ENCODE data around the gene FHIT. TPM values are rescaled to one million over a fixed set of nuclear protein-coding genes. Genes with fewer than 3 reads are reported as not detected.
"Not testable (repeated sequence)": the region's sequence is repeated elsewhere in the genome, so short reads cannot be mapped to it uniquely, and the experiment has no call there.

FHIT gene
- total and polyA plus RNA-seq, 4 donors, result 2.6 to 21.3 (median 8.7) TPM

DNA sequence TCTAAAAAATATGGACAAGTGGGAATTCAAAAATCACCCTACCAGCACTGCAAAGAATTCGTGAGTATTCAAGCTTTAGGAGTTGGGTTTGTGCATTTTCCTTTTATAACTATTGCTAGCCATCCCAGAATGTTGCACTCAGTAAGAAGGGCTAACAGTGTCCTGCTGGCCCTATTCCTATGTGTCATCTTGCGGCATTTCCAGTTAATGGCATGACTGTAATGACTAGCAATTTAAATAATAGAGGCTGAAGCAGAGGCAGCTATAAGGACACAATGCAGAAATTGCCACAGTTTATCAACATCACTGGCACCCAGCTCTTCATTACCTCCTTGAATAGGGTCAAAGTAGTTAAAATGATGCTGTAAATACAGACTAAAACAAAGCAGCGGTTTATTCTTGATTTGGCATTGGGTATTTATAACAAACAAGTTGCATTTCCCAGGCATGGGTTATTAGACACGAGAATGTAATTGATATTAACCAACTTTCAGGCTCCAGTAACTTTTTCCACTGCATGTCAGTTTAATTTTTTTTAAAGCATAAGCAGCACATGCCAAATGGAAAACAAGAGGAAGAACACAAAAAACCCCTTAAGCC is 177.6 kb downstream of the FHIT start:
- Histone ChIP-seq H3K9me3 (ENCODE audit: control insufficient read depth in 4 of 4, insufficient read depth in 3 of 4, low read length in 3 of 4) (no peaks in the 10 kb centered on the region), H3K36me3 (ENCODE audit: control insufficient read depth in 4 of 4, insufficient read depth in 4 of 4, low read length in 4 of 4) (no peaks in the 10 kb centered on the region), H3K4me3 (no peak overlapping the region), H3K9ac (ENCODE audit: insufficient read depth in 1 of 2, low read length in 2 of 2) (no peak overlapping the region), H3K27ac (ENCODE audit: low read depth in 1 of 2, low read length in 1 of 2) (no peak overlapping the region), H3K27me3 (ENCODE audit: control insufficient read depth in 3 of 3, insufficient read depth in 3 of 3, low read length in 2 of 3) (no peaks in the 10 kb centered on the region), H3K4me1 (ENCODE audit: control insufficient read depth in 5 of 5, insufficient read depth in 5 of 5, low read length in 5 of 5) (no peaks in the 10 kb centered on the region)
- no peak for ATAC-seq (ENCODE audit: insufficient read depth, low FRiP score)
- WGBS, 2 donors, result 93 to 95% methylated on average over 4 of the region's 4 CpGs
- no peak for DNase-seq
- TF ChIP-seq, protein P1, sequence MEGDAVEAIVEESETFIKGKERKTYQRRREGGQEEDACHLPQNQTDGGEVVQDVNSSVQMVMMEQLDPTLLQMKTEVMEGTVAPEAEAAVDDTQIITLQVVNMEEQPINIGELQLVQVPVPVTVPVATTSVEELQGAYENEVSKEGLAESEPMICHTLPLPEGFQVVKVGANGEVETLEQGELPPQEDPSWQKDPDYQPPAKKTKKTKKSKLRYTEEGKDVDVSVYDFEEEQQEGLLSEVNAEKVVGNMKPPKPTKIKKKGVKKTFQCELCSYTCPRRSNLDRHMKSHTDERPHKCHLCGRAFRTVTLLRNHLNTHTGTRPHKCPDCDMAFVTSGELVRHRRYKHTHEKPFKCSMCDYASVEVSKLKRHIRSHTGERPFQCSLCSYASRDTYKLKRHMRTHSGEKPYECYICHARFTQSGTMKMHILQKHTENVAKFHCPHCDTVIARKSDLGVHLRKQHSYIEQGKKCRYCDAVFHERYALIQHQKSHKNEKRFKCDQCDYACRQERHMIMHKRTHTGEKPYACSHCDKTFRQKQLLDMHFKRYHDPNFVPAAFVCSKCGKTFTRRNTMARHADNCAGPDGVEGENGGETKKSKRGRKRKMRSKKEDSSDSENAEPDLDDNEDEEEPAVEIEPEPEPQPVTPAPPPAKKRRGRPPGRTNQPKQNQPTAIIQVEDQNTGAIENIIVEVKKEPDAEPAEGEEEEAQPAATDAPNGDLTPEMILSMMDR (IDR thresholded peaks at IDR 0.05; ENCODE audit: control extremely low read depth, extremely low read depth), result no peak

DNA sequence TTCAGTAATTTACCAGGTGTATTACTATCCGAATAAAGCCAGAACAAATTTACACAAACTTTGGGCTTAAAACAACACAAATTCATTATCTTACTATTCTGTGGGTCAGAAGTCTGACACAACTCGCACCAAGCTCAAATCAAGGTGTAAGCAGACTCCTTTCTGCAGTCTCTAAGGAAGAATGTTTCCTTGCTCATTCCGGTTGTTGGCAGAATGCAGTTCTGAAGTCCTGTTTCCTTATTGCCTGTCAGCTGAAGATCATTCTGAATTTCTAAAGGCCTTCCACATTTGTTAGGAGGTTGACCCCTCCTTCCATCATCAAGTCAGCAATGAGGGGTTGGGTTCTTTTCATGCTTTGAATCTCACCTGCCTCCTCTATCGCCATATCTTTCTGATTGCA is 183.2 kb downstream of the FHIT start:
- no peak for ATAC-seq (ENCODE audit: insufficient read depth, low FRiP score)
- H3K4me1 ChIP-seq (ENCODE audit: control insufficient read depth in 5 of 5, insufficient read depth in 5 of 5, low read length in 5 of 5), result no peaks in the 10 kb centered on the region
- no peak overlapping the region for H3K4me3 ChIP-seq
- TF ChIP-seq, protein P1 (IDR thresholded peaks at IDR 0.05; ENCODE audit: control extremely low read depth, extremely low read depth), result no peak
- no peaks in the 10 kb centered on the region for H3K36me3 ChIP-seq (ENCODE audit: control insufficient read depth in 4 of 4, insufficient read depth in 4 of 4, low read length in 4 of 4)
- no peak overlapping the region for H3K9ac ChIP-seq (ENCODE audit: insufficient read depth in 1 of 2, low read length in 2 of 2)
- H3K9me3 ChIP-seq (ENCODE audit: control insufficient read depth in 4 of 4, insufficient read depth in 3 of 4, low read length in 3 of 4), result peaks cover 0 to 2% (median 0%) of the 10 kb centered on the region in 4 donors
- no peak overlapping the region for H3K27ac ChIP-seq (ENCODE audit: low read depth in 1 of 2, low read length in 1 of 2)
- H3K27me3 ChIP-seq (ENCODE audit: control insufficient read depth in 3 of 3, insufficient read depth in 3 of 3, low read length in 2 of 3), result no peaks in the 10 kb centered on the region
- no peak for DNase-seq
- WGBS, 2 donors, result 95% methylated on average over 4 of the region's 4 CpGs

DNA sequence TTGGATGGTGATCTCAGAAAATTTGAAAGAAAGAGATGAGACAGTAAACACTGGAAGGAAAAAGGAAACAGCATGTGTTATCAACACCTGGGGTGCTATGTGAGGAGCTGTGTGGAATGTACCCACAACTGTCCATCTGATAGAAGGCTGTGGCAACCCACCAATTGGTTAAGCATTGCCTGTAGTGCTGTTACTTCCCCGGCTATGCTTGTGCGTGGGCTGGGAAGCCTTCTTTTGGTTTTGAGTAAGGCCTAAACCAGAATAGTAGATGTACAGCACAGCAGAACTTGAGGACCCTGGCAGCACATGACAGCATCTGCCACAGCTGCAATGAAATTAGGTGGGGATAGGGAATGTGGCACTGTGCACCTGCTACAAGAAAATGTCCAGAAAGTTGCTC is 184.5 kb downstream of the FHIT start:
- Histone ChIP-seq H3K4me1 (ENCODE audit: control insufficient read depth in 5 of 5, insufficient read depth in 5 of 5, low read length in 5 of 5) (no peaks in the 10 kb centered on the region), H3K9ac (ENCODE audit: insufficient read depth in 1 of 2, low read length in 2 of 2) (no peak overlapping the region), H3K27me3 (ENCODE audit: control insufficient read depth in 3 of 3, insufficient read depth in 3 of 3, low read length in 2 of 3) (no peaks in the 10 kb centered on the region), H3K4me3 (no peak overlapping the region), H3K9me3 (ENCODE audit: control insufficient read depth in 4 of 4, insufficient read depth in 3 of 4, low read length in 3 of 4) (peaks cover 0 to 2% (median 0%) of the 10 kb centered on the region in 4 donors), H3K27ac (ENCODE audit: low read depth in 1 of 2, low read length in 1 of 2) (no peak overlapping the region), H3K36me3 (ENCODE audit: control insufficient read depth in 4 of 4, insufficient read depth in 4 of 4, low read length in 4 of 4) (no peaks in the 10 kb centered on the region)
- DNase-seq, result no peak
- 92 to 94% methylated on average over 2 of the region's 2 CpGs for WGBS, 2 donors
- TF ChIP-seq, protein P1 (IDR thresholded peaks at IDR 0.05; ENCODE audit: control extremely low read depth, extremely low read depth), result no peak
- no peak for ATAC-seq (ENCODE audit: insufficient read depth, low FRiP score)

DNA sequence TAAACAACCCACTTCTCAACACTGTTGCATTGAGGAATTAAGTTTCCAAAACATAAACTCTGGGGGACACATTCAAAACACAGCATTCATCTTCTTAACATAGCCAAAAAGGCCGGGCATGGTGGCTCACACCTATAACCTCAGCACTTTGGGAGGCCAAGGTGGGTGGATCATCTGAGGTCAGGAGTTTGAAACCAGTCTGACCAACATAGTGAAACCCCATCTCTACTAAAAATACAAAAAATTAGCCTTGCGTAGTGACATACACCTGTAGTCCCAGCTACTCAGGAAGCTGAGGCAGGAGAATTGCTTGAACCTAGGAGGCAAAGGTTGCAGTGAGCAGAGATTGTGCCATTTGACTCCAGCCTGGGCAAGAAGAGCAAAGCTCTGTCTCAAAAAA is 185.0 kb downstream of the FHIT start:
- H3K4me1 ChIP-seq (ENCODE audit: control insufficient read depth in 5 of 5, insufficient read depth in 5 of 5, low read length in 5 of 5); H3K36me3 ChIP-seq (ENCODE audit: control insufficient read depth in 4 of 4, insufficient read depth in 4 of 4, low read length in 4 of 4); H3K4me3 ChIP-seq; DNase-seq; H3K9me3 ChIP-seq (ENCODE audit: control insufficient read depth in 4 of 4, insufficient read depth in 3 of 4, low read length in 3 of 4); H3K27me3 ChIP-seq (ENCODE audit: control insufficient read depth in 3 of 3, insufficient read depth in 3 of 3, low read length in 2 of 3); H3K27ac ChIP-seq (ENCODE audit: low read depth in 1 of 2, low read length in 1 of 2); H3K9ac ChIP-seq (ENCODE audit: insufficient read depth in 1 of 2, low read length in 2 of 2); ATAC-seq (ENCODE audit: insufficient read depth, low FRiP score): not testable (repeated sequence)
- WGBS, 2 donors, result 95 to 100% methylated on average over 2 of the region's 2 CpGs

Data from lung (tissue), 12 donors.